Right lobe of liver (tissue), 4 donors: ENCODE data around the gene HSPG2.

Experiments used
- POLR2A ChIP-seq: fragments of 450-650 bp; IDR thresholded peaks from one replicate; pipeline ENCODE4 v1.6.1; 2017; ENCODE audit warnings: antibody characterized with exemption, mild to moderate bottlenecking
- TF ChIP-seq, protein P1 (sequence below), 4 donors: fragments of 200-600 bp in 3 of 4; fragments of 450-650 bp in 1 of 4; IDR thresholded peaks; one replicate each; pipeline versions ENCODE4 v1.5.1 to v1.8.0; 2016 to 2022; ENCODE audit warnings: antibody characterized with exemption in 4 of 4, mild to moderate bottlenecking in 2 of 4
- donor health status: DM: no; HTN: no; CAD: no.
- donor health status: DM: no; HTN: no; CAD: no.
- donor health status: DM: no; HTN: yes; CAD: no.

DNA sequence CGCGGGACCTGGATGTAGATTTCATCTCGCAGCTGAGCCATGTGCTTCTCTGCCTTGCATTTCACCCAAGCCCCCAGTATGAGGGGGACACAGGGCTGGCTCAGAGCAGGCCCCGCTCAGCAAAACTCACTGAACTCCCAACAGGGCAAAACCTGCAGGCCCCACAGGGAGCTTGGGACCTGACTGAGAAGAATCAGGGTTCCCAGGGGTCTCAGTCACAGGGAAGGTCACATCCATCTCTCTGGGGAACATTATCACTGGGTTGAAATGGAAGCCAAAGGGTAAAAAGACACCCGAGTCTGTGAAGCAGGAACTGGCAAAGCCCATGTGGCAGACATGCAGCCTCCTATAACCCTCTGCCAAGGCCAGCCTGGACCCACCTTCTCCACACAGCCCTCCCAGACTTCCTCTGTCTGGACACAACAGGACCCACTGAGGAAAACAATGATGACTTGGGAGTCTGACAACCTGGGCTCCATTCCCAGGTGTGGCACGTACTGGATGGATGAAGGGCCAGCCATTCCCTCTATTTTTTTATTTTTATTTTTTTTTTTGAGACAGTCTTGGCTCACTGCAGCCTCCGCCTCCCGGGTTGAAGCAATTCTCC lies 11.7 kb downstream of the HSPG2 start:
- TF ChIP-seq POLR2A = no peak
- TF ChIP-seq, protein P1, sequence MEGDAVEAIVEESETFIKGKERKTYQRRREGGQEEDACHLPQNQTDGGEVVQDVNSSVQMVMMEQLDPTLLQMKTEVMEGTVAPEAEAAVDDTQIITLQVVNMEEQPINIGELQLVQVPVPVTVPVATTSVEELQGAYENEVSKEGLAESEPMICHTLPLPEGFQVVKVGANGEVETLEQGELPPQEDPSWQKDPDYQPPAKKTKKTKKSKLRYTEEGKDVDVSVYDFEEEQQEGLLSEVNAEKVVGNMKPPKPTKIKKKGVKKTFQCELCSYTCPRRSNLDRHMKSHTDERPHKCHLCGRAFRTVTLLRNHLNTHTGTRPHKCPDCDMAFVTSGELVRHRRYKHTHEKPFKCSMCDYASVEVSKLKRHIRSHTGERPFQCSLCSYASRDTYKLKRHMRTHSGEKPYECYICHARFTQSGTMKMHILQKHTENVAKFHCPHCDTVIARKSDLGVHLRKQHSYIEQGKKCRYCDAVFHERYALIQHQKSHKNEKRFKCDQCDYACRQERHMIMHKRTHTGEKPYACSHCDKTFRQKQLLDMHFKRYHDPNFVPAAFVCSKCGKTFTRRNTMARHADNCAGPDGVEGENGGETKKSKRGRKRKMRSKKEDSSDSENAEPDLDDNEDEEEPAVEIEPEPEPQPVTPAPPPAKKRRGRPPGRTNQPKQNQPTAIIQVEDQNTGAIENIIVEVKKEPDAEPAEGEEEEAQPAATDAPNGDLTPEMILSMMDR (IDR thresholded peaks at IDR 0.05) = no peak
